ENCODE results near the gene PRR3.
"Not testable (repeated sequence)": the region's sequence is repeated elsewhere in the genome, so short reads cannot be mapped to it uniquely, and the experiment has no call there.

Gene PRR3

DNA sequence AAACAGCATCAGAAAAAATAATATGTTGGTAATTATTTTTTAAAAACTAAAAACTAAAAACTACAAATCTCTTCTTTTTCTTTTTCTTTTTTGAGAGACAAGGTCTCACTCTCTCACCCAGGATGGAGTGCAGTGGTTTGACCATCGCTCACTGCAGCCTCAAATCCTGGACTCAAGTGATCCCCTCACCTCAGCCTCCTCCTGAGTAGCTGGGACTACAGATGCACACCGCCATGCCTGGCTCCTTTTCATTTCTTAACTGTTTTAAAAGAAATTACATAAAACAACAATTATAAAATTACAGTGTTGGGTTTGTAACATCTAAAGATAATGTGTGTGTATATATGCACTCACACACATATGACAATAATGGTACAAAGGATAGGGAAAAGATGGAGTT lies 43.6 kb upstream of the PRR3 start:
- 100% methylated on average over 1 of the region's 2 CpGs for WGBS (ENCODE audit: insufficient coverage)
- Histone ChIP-seq H3K4me3 (ENCODE audit: control insufficient read depth in 1 of 7, extremely low read depth in 1 of 7, insufficient read depth in 4 of 7, low read depth in 2 of 7, low read length in 6 of 7) (no peak overlapping the region), H3K4me1 (ENCODE audit: control extremely low read depth in 1 of 4, control insufficient read depth in 4 of 4, insufficient read depth in 4 of 4, low read length in 3 of 4) (peaks cover 32 to 81% (median 66%) of the 10 kb centered on the region in 4 experiments), H3K27me3 (replicated peaks in 2 of 5; ENCODE audit: control insufficient read depth in 4 of 5, insufficient read depth in 5 of 5, low read length in 4 of 5) (no peaks in the 10 kb centered on the region), H3K9me3 (ENCODE audit: control extremely low read depth in 1 of 5, control insufficient read depth in 4 of 5, insufficient read depth in 2 of 5, low read depth in 1 of 5, low read length in 4 of 5) (no peaks in the 10 kb centered on the region), H3K27ac (ENCODE audit: insufficient read depth in 1 of 2, low read depth in 1 of 2, low read length in 2 of 2, poor library complexity in 1 of 2, severe bottlenecking in 2 of 2) (no peak overlapping the region), H3K36me3 (ENCODE audit: control insufficient read depth in 4 of 4, insufficient read depth in 4 of 4, low read length in 3 of 4) (no peaks in the 10 kb centered on the region)
- ChIA-PET POLR2A (interaction anchor here (1.5 kb wide), 1 partner anchor 19 kb away, joined by 6 read pairs; no protein-coding TSS in a partner anchor), CTCF (interaction anchor here (1.1 to 5.5 kb wide), 9 partner anchors 8 to 31 kb away, joined by 3 to 25 read pairs (median 5); no protein-coding TSS in a partner anchor)
- no peak for DNase-seq

- peak overlapping the region; percentile 98 to 99 for H3K27ac ChIP-seq (ENCODE audit: insufficient read depth in 1 of 2, low read depth in 1 of 2, low read length in 2 of 2, poor library complexity in 1 of 2, severe bottlenecking in 2 of 2)
- H3K4me1 ChIP-seq (ENCODE audit: control extremely low read depth in 1 of 4, control insufficient read depth in 4 of 4, insufficient read depth in 4 of 4, low read length in 3 of 4) = peaks cover 19 to 72% (median 54%) of the 10 kb centered on the region in 4 experiments
- H3K9me3 ChIP-seq (ENCODE audit: control extremely low read depth in 1 of 5, control insufficient read depth in 4 of 5, insufficient read depth in 2 of 5, low read depth in 1 of 5, low read length in 4 of 5) = peaks cover 0 to under 1% (median 0%) of the 10 kb centered on the region in 5 experiments
- 42% methylated on average over 2 of the region's 4 CpGs for WGBS (ENCODE audit: insufficient coverage)
- peak in 1 of 3 donors; percentile 37 for DNase-seq
- POLR2A ChIA-PET = interaction anchor here (1.2 to 2.2 kb wide), 2 partner anchors 12 to 22 kb away, joined by 3 to 12 read pairs; no protein-coding TSS in a partner anchor
- peak overlapping the region in 5 of 7 experiments; percentile 53 to 76 (median 62) for H3K4me3 ChIP-seq (ENCODE audit: control insufficient read depth in 1 of 7, extremely low read depth in 1 of 7, insufficient read depth in 4 of 7, low read depth in 2 of 7, low read length in 6 of 7)
- CTCF ChIA-PET = interaction anchor here (0.9 to 2.1 kb wide), 6 partner anchors 17 to 73 kb away, joined by 3 to 6 read pairs (median 5); no protein-coding TSS in a partner anchor
- H3K36me3 ChIP-seq (ENCODE audit: control insufficient read depth in 4 of 4, insufficient read depth in 4 of 4, low read length in 3 of 4) = no peaks in the 10 kb centered on the region
- H3K27me3 ChIP-seq (replicated peaks in 2 of 5; ENCODE audit: control insufficient read depth in 4 of 5, insufficient read depth in 5 of 5, low read length in 4 of 5) = no peaks in the 10 kb centered on the region
Measured at GRCh38 chr6:30515106-30515505, 42.0 kb upstream of the PRR3 start.

DNA sequence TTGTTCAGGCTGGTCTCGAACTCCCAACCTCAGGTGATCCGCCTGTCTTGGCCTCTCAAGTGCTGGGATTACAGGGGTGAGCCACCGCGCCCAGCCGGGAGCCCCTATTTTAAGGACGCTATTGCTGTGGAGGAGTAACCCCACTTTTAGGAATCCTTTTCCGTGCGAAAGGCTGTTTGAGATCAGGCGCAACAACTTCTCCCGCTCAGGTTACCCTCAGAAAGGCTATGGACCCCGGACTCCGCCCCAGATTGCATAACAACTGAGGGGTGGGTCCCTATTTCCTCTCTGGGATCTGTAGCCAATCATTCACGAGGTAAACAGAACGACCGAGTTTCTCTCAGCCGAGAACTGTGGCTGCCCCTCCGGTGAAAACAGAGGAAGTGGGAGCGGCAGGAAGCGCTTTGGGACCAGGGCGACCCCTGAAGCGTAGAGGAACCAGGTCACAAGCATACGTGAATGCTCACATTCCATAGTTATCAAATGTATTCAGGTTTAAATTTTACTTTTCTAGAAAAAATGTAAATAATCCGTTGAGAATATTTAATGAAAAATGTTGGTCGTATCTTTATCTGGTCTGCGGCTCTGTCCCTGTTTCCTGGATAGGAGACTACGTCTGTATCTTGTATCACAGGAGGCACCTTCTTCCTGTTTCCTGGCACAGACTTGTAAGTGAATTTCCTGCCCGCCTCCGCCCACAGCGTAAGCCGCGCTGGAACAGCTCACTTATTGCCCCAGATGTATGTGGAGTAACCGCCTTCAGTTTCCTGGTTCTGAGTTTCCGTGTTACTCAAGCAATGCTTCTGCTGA lies 40.9 kb upstream of the PRR3 start:
- Histone ChIP-seq H3K36me3 (ENCODE audit: control insufficient read depth in 4 of 4, insufficient read depth in 4 of 4, low read length in 3 of 4) (no peaks in the 10 kb centered on the region), H3K27me3 (replicated peaks in 2 of 5; ENCODE audit: control insufficient read depth in 4 of 5, insufficient read depth in 5 of 5, low read length in 4 of 5) (no peaks in the 10 kb centered on the region), H3K27ac (ENCODE audit: insufficient read depth in 1 of 2, low read depth in 1 of 2, low read length in 2 of 2, poor library complexity in 1 of 2, severe bottlenecking in 2 of 2) (peak overlapping the region; percentile 98 to 99), H3K9me3 (ENCODE audit: control extremely low read depth in 1 of 5, control insufficient read depth in 4 of 5, insufficient read depth in 2 of 5, low read depth in 1 of 5, low read length in 4 of 5) (peaks cover 0 to 7% (median 0%) of the 10 kb centered on the region in 5 experiments), H3K4me3 (ENCODE audit: control insufficient read depth in 1 of 7, extremely low read depth in 1 of 7, insufficient read depth in 4 of 7, low read depth in 2 of 7, low read length in 6 of 7) (peak overlapping the region; percentile 14 to 76 (median 53)), H3K4me1 (ENCODE audit: control extremely low read depth in 1 of 4, control insufficient read depth in 4 of 4, insufficient read depth in 4 of 4, low read length in 3 of 4) (peaks cover 8 to 62% (median 44%) of the 10 kb centered on the region in 4 experiments)
- POLR2A ChIA-PET = interaction anchor here (0.5 to 2.2 kb wide), 12 partner anchors 11 to 1221 kb away, joined by 3 to 12 read pairs (median 4); no protein-coding TSS in a partner anchor
- CTCF ChIA-PET = interaction anchor here (0.5 to 6.0 kb wide), 7 partner anchors 9 to 32 kb away, joined by 3 to 39 read pairs (median 7); no protein-coding TSS in a partner anchor
- peak; percentile 100 for DNase-seq
- 0% methylated on average over 26 of the region's 33 CpGs for WGBS (ENCODE audit: insufficient coverage)

- not testable (repeated sequence) for H3K27me3 ChIP-seq (replicated peaks in 2 of 5; ENCODE audit: control insufficient read depth in 4 of 5, insufficient read depth in 5 of 5, low read length in 4 of 5); DNase-seq; H3K36me3 ChIP-seq (ENCODE audit: control insufficient read depth in 4 of 4, insufficient read depth in 4 of 4, low read length in 3 of 4); H3K9me3 ChIP-seq (ENCODE audit: control extremely low read depth in 1 of 5, control insufficient read depth in 4 of 5, insufficient read depth in 2 of 5, low read depth in 1 of 5, low read length in 4 of 5)
- CTCF ChIA-PET = interaction anchor here (0.8 to 6.0 kb wide), 6 partner anchors 14 to 32 kb away, joined by 3 to 39 read pairs (median 8); no protein-coding TSS in a partner anchor
- no CpG with 5 or more reads among the region's 9 CpGs for WGBS (ENCODE audit: insufficient coverage)
- Histone ChIP-seq H3K4me1 (ENCODE audit: control extremely low read depth in 1 of 4, control insufficient read depth in 4 of 4, insufficient read depth in 4 of 4, low read length in 3 of 4) (peaks cover 5 to 56% (median 39%) of the 10 kb centered on the region in 4 experiments), H3K4me3 (ENCODE audit: control insufficient read depth in 1 of 7, extremely low read depth in 1 of 7, insufficient read depth in 4 of 7, low read depth in 2 of 7, low read length in 6 of 7) (peak overlapping the region in 2 of 7 experiments; percentile 25 to 62), H3K27ac (ENCODE audit: insufficient read depth in 1 of 2, low read depth in 1 of 2, low read length in 2 of 2, poor library complexity in 1 of 2, severe bottlenecking in 2 of 2) (peak overlapping the region; percentile 98 to 99)
- POLR2A ChIA-PET = interaction anchor here (0.6 to 2.2 kb wide), 9 partner anchors 14 to 1220 kb away, joined by 3 to 12 read pairs (median 6); no protein-coding TSS in a partner anchor
Measured at GRCh38 chr6:30516754-30517076, 40.4 kb upstream of the PRR3 start.

GRCh38 chr6:30517767-30518504 lies 39.2 kb upstream of the PRR3 start:
- peak overlapping the region in 1 of 2 experiments; percentile 99 for H3K27ac ChIP-seq (ENCODE audit: insufficient read depth in 1 of 2, low read depth in 1 of 2, low read length in 2 of 2, poor library complexity in 1 of 2, severe bottlenecking in 2 of 2)
- H3K36me3 ChIP-seq (ENCODE audit: control insufficient read depth in 4 of 4, insufficient read depth in 4 of 4, low read length in 3 of 4); H3K27me3 ChIP-seq (replicated peaks in 2 of 5; ENCODE audit: control insufficient read depth in 4 of 5, insufficient read depth in 5 of 5, low read length in 4 of 5); DNase-seq; H3K9me3 ChIP-seq (ENCODE audit: control extremely low read depth in 1 of 5, control insufficient read depth in 4 of 5, insufficient read depth in 2 of 5, low read depth in 1 of 5, low read length in 4 of 5): not testable (repeated sequence)
- peak overlapping the region in 1 of 7 experiments; percentile 38 for H3K4me3 ChIP-seq (ENCODE audit: control insufficient read depth in 1 of 7, extremely low read depth in 1 of 7, insufficient read depth in 4 of 7, low read depth in 2 of 7, low read length in 6 of 7)
- peaks cover 5 to 48% (median 36%) of the 10 kb centered on the region in 4 experiments for H3K4me1 ChIP-seq (ENCODE audit: control extremely low read depth in 1 of 4, control insufficient read depth in 4 of 4, insufficient read depth in 4 of 4, low read length in 3 of 4)
- ChIA-PET CTCF (interaction anchor here (0.8 to 6.0 kb wide), 9 partner anchors 9 to 28 kb away, joined by 3 to 39 read pairs (median 7); no protein-coding TSS in a partner anchor), POLR2A (interaction anchor here (0.7 to 1.1 kb wide), 4 partner anchors 11 to 79 kb away, joined by 3 read pairs; no protein-coding TSS in a partner anchor)
- WGBS (ENCODE audit: insufficient coverage) = 96% methylated on average over 10 of the region's 21 CpGs

- POLR2A ChIA-PET = interaction anchor here (0.6 to 1.1 kb wide), 4 partner anchors 17 to 79 kb away, joined by 3 to 5 read pairs (median 3); no protein-coding TSS in a partner anchor
- not testable (repeated sequence) for H3K27me3 ChIP-seq (replicated peaks in 2 of 5; ENCODE audit: control insufficient read depth in 4 of 5, insufficient read depth in 5 of 5, low read length in 4 of 5)
- peak overlapping the region in 1 of 2 experiments; percentile 39 for H3K27ac ChIP-seq (ENCODE audit: insufficient read depth in 1 of 2, low read depth in 1 of 2, low read length in 2 of 2, poor library complexity in 1 of 2, severe bottlenecking in 2 of 2)
Measured at GRCh38 chr6:30518505-30519145, 38.5 kb upstream of the PRR3 start.

More at GRCh38 chr6:30518505-30519145, 38.5 kb upstream of the PRR3 start:
- not testable (repeated sequence) for H3K4me3 ChIP-seq (ENCODE audit: control insufficient read depth in 1 of 7, extremely low read depth in 1 of 7, insufficient read depth in 4 of 7, low read depth in 2 of 7, low read length in 6 of 7); H3K36me3 ChIP-seq (ENCODE audit: control insufficient read depth in 4 of 4, insufficient read depth in 4 of 4, low read length in 3 of 4); H3K9me3 ChIP-seq (ENCODE audit: control extremely low read depth in 1 of 5, control insufficient read depth in 4 of 5, insufficient read depth in 2 of 5, low read depth in 1 of 5, low read length in 4 of 5)
- WGBS (ENCODE audit: insufficient coverage) = 64% methylated on average over 15 of the region's 19 CpGs
- peaks cover 5 to 42% (median 35%) of the 10 kb centered on the region in 4 experiments for H3K4me1 ChIP-seq (ENCODE audit: control extremely low read depth in 1 of 4, control insufficient read depth in 4 of 4, insufficient read depth in 4 of 4, low read length in 3 of 4)
- DNase-seq = peak in 2 of 3 donors; percentile 59 to 73
- CTCF ChIA-PET = interaction anchor here (1.0 to 6.0 kb wide), 9 partner anchors 9 to 25 kb away, joined by 3 to 39 read pairs (median 7); no protein-coding TSS in a partner anchor

Measured in common myeloid progenitor, CD34-positive (primary cell).